ENCODE results near the gene BAIAP2L1.

Gene BAIAP2L1

GRCh38 chr7:98289333-98289875, 111.5 kb downstream of the BAIAP2L1 start:
- DNase-seq: no peak

- no peak for DNase-seq
These were observed 112.6 kb downstream of the BAIAP2L1 start for GRCh38 chr7:98288064-98288823.

GRCh38 chr7:98287486-98287959, 113.4 kb downstream of the BAIAP2L1 start:
- peak; percentile 65 for DNase-seq

- DNase-seq: no peak
These were observed 114.0 kb downstream of the BAIAP2L1 start for GRCh38 chr7:98286701-98287485.

- DNase-seq: no peak
These were observed 114.8 kb downstream of the BAIAP2L1 start for GRCh38 chr7:98286093-98286539.

- no peak for DNase-seq
These were observed 115.5 kb downstream of the BAIAP2L1 start for GRCh38 chr7:98285157-98286092.

- no peak for DNase-seq
These were observed 116.4 kb downstream of the BAIAP2L1 start for GRCh38 chr7:98284335-98285036.

- no peak for DNase-seq
These were observed 117.0 kb downstream of the BAIAP2L1 start for GRCh38 chr7:98283887-98284222.

GRCh38 chr7:98283127-98283886, 117.6 kb downstream of the BAIAP2L1 start:
- no peak for DNase-seq

GRCh38 chr7:98282703-98283102, 118.2 kb downstream of the BAIAP2L1 start:
- no peak for DNase-seq

GRCh38 chr7:98281757-98282606, 118.9 kb downstream of the BAIAP2L1 start:
- DNase-seq: no peak

GRCh38 chr7:98280791-98281756, 119.8 kb downstream of the BAIAP2L1 start, which contains the start of gene BRI3:
Gene BRI3 (plus strand): TSS chr7:98281686. CDS start chr7:98281796, 110 bp downstream.
- peak; percentile 91 for DNase-seq

GRCh38 chr7:98280296-98280695, 120.6 kb downstream of the BAIAP2L1 start:
- DNase-seq: no peak

- DNase-seq: no peak
These were observed 122.0 kb downstream of the BAIAP2L1 start for GRCh38 chr7:98278936-98279335.

- DNase-seq: no peak
These were observed 122.5 kb downstream of the BAIAP2L1 start for GRCh38 chr7:98278408-98278807.

- DNase-seq: no peak
These were observed 124.6 kb downstream of the BAIAP2L1 start for GRCh38 chr7:98276241-98276761.

GRCh38 chr7:98267303-98267702, 133.6 kb downstream of the BAIAP2L1 start:
- DNase-seq: no peak

- no peak for DNase-seq
These were observed 134.1 kb downstream of the BAIAP2L1 start for GRCh38 chr7:98266840-98267239.

- no peak for DNase-seq
These were observed 135.0 kb downstream of the BAIAP2L1 start for GRCh38 chr7:98265841-98266271.

Data from NCI-H2107 (cell line).